Measurements from ENCODE around the gene FOXJ3. TPM values are rescaled to one million over a fixed set of nuclear protein-coding genes. Genes with fewer than 3 reads are reported as not detected.

Gene FOXJ3
- total and polyA plus RNA-seq, 5 donors, result 15.0 to 50.5 (median 42.0) TPM

- H3K27me3 ChIP-seq (ENCODE audit: control insufficient read depth, insufficient read depth), result no peaks in the 10 kb centered on the region
- H3K9me3 ChIP-seq (ENCODE audit: control insufficient read depth, low read length), result no peaks in the 10 kb centered on the region
- H3K27ac ChIP-seq (ENCODE audit: low read length), result peak overlapping the region; percentile 80
- WGBS, result under 1% methylated on average over 58 of the region's 58 CpGs
- peak; percentile 81 to 83 for ATAC-seq
- peaks cover 2% of the 10 kb centered on the region for H3K4me1 ChIP-seq (ENCODE audit: control insufficient read depth, insufficient read depth, low read length)
- peak; percentile 59 to 79 (median 74) for DNase-seq
- H3K4me3 ChIP-seq (ENCODE audit: low read length), result peak overlapping the region; percentile 87
- intact Hi-C loops (cut with DNase I), result loop anchor here in 2 of 4 donors (10.0 kb wide), 1 partner anchor 160 kb away; no protein-coding TSS in a partner anchor
Observed at GRCh38 chr1:42334240-42335049, 590 bp downstream of the FOXJ3 start.

- Histone ChIP-seq H3K9me3 (ENCODE audit: control insufficient read depth, low read length) (no peaks in the 10 kb centered on the region), H3K27ac (ENCODE audit: low read length) (peak overlapping the region; percentile 34), H3K27me3 (ENCODE audit: control insufficient read depth, insufficient read depth) (no peaks in the 10 kb centered on the region), H3K4me3 (ENCODE audit: low read length) (peak overlapping the region; percentile 87), H3K4me1 (ENCODE audit: control insufficient read depth, insufficient read depth, low read length) (peaks cover 2% of the 10 kb centered on the region)
- DNase-seq (no peak), ATAC-seq (no peak)
- intact Hi-C loops (cut with DNase I), result loop anchor here in 2 of 4 donors (10.0 kb wide), 1 partner anchor 159 kb away; no protein-coding TSS in a partner anchor
- 4% methylated on average over 6 of the region's 6 CpGs for WGBS
Observed at GRCh38 chr1:42333662-42334239, 1.3 kb downstream of the FOXJ3 start.

- DNase-seq (no peak), ATAC-seq (no peak)
- Histone ChIP-seq H3K4me1 (ENCODE audit: control insufficient read depth, insufficient read depth, low read length) (peaks cover 2% of the 10 kb centered on the region), H3K27ac (ENCODE audit: low read length) (no peak overlapping the region), H3K4me3 (ENCODE audit: low read length) (no peak overlapping the region), H3K9me3 (ENCODE audit: control insufficient read depth, low read length) (no peaks in the 10 kb centered on the region), H3K27me3 (ENCODE audit: control insufficient read depth, insufficient read depth) (no peaks in the 10 kb centered on the region)
- intact Hi-C loops (cut with DNase I), result loop anchor here in 2 of 4 donors (10.0 kb wide), 1 partner anchor 158 kb away; no protein-coding TSS in a partner anchor
- 44% methylated on average over 6 of the region's 6 CpGs for WGBS
Observed at GRCh38 chr1:42332877-42333276, 2.2 kb downstream of the FOXJ3 start.

GRCh38 chr1:42330215-42330614 lies 4.8 kb downstream of the FOXJ3 start:
- DNase-seq (no peak), ATAC-seq (no peak)
- 97% methylated on average over 10 of the region's 10 CpGs for WGBS
- intact Hi-C loops (cut with DNase I), result loop anchor here in 2 of 4 donors (10.0 kb wide), 1 partner anchor 155 kb away; no protein-coding TSS in a partner anchor
- H3K4me3 ChIP-seq (ENCODE audit: low read length), result no peak overlapping the region
- H3K27me3 ChIP-seq (ENCODE audit: control insufficient read depth, insufficient read depth), result no peaks in the 10 kb centered on the region
- no peaks in the 10 kb centered on the region for H3K9me3 ChIP-seq (ENCODE audit: control insufficient read depth, low read length)
- H3K27ac ChIP-seq (ENCODE audit: low read length), result no peak overlapping the region
- H3K4me1 ChIP-seq (ENCODE audit: control insufficient read depth, insufficient read depth, low read length), result peaks cover 4% of the 10 kb centered on the region

DNA sequence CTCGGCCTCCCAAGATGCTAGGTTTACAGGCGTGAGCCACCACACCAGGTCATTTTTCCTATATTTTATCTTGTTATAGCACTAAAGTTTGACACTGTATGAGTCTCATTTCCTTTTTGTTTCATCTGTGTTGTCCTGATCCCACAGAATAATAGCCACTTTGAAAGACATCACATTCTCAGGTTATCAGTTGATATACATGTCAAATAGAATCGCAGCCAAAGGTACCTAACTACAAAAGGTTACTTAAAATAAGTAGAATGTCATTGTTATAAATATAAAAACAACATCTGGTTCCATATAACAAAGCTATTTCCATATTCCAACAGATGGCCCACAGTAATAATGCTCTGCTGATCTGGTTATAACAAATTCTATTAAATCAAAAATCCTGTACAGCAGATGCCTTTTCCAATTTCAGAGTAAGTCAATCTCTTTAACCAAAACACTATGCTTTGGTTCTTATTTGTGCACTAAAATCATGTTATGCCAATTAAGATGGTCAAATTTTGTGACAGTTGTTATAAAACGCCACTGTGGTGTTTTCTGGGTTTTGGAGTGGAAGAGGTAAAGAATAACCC lies 6.0 kb downstream of the FOXJ3 start:
- 89% methylated on average over 4 of the region's 4 CpGs for WGBS
- intact Hi-C loops (cut with DNase I), result no loop called here
- Histone ChIP-seq H3K27me3 (ENCODE audit: control insufficient read depth, insufficient read depth) (no peaks in the 10 kb centered on the region), H3K27ac (ENCODE audit: low read length) (no peak overlapping the region), H3K4me1 (ENCODE audit: control insufficient read depth, insufficient read depth, low read length) (peaks cover 4% of the 10 kb centered on the region), H3K9me3 (ENCODE audit: control insufficient read depth, low read length) (no peaks in the 10 kb centered on the region), H3K4me3 (ENCODE audit: low read length) (no peak overlapping the region)
- DNase-seq (no peak), ATAC-seq (no peak)

DNA sequence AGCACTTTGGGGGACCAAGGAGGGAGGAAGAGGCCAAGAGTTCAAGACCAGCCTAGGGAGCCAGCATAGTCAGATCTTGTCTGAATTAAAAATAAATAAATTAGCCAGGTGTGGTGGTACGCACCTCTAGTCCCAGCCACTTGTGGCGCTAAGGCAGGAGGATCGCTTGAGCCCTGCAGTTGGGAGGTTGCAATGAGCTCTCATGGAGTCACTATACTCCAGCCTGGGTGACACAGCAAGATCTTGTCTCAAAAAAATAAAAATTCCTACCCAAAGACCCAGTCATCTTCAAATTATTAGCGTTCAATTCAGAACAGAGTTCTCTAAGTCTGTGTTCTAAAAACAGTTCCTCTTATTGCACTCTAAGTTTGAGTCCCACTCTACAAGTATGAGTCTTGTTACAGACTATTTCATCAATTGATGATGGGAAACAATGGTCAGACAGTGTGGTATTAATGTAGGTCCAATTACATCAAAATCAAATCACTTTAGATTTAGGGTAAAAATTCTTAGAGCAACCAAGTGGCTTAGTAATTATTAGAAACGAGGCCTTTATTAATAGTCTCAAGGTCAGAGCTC lies 6.9 kb downstream of the FOXJ3 start:
- ATAC-seq, result no peak
- no peak for DNase-seq
- H3K9me3 ChIP-seq (ENCODE audit: control insufficient read depth, low read length), result no peaks in the 10 kb centered on the region
- 91% methylated on average over 5 of the region's 5 CpGs for WGBS
- no peaks in the 10 kb centered on the region for H3K27me3 ChIP-seq (ENCODE audit: control insufficient read depth, insufficient read depth)
- H3K4me1 ChIP-seq (ENCODE audit: control insufficient read depth, insufficient read depth, low read length), result peaks cover 4% of the 10 kb centered on the region
- H3K4me3 ChIP-seq (ENCODE audit: low read length), result no peak overlapping the region
- no peak overlapping the region for H3K27ac ChIP-seq (ENCODE audit: low read length)
- intact Hi-C loops (cut with DNase I), result no loop called here

- intact Hi-C loops (cut with DNase I), result no loop called here
- ATAC-seq, result no peak
- no peak for DNase-seq
- WGBS, result 76% methylated on average over 2 of the region's 2 CpGs
- peaks cover 4% of the 10 kb centered on the region for H3K4me1 ChIP-seq (ENCODE audit: control insufficient read depth, insufficient read depth, low read length)
- H3K27me3 ChIP-seq (ENCODE audit: control insufficient read depth, insufficient read depth), result no peaks in the 10 kb centered on the region
- H3K27ac ChIP-seq (ENCODE audit: low read length), result no peak overlapping the region
- no peak overlapping the region for H3K4me3 ChIP-seq (ENCODE audit: low read length)
- H3K9me3 ChIP-seq (ENCODE audit: control insufficient read depth, low read length), result no peaks in the 10 kb centered on the region
Observed at GRCh38 chr1:42325014-42325402, 10.0 kb downstream of the FOXJ3 start.

- no peaks in the 10 kb centered on the region for H3K9me3 ChIP-seq (ENCODE audit: control insufficient read depth, low read length)
- no peak for DNase-seq
- H3K27me3 ChIP-seq (ENCODE audit: control insufficient read depth, insufficient read depth), result no peaks in the 10 kb centered on the region
- no peak for ATAC-seq
- peaks cover 4% of the 10 kb centered on the region for H3K4me1 ChIP-seq (ENCODE audit: control insufficient read depth, insufficient read depth, low read length)
- no peak overlapping the region for H3K4me3 ChIP-seq (ENCODE audit: low read length)
- 78% methylated on average over 6 of the region's 6 CpGs for WGBS
- no peak overlapping the region for H3K27ac ChIP-seq (ENCODE audit: low read length)
- intact Hi-C loops (cut with DNase I), result no loop called here
Observed at GRCh38 chr1:42324398-42325013, 10.5 kb downstream of the FOXJ3 start.

DNA sequence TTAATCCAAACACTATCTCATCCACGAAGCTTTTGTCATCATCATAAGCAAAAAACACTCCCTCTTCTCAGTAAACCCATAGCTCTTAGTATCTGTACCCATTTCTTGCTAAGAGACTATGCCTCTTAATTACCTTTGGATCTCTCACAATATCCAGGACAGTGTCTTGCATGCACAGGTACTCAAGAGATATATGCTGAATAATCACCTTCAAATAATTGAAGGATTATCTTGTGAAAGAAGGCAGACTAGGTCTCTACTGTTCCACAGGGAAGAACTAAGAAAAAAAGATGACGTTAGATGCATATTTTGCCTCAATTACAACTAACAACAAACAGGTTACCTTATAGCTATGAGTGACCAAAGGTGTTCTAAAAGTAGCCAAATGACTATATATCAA lies 11.5 kb downstream of the FOXJ3 start:
- intact Hi-C loops (cut with DNase I), result no loop called here
- Histone ChIP-seq H3K27ac (ENCODE audit: low read length) (no peak overlapping the region), H3K4me3 (ENCODE audit: low read length) (no peak overlapping the region), H3K4me1 (ENCODE audit: control insufficient read depth, insufficient read depth, low read length) (peaks cover 4% of the 10 kb centered on the region), H3K27me3 (ENCODE audit: control insufficient read depth, insufficient read depth) (no peaks in the 10 kb centered on the region), H3K9me3 (ENCODE audit: control insufficient read depth, low read length) (no peaks in the 10 kb centered on the region)
- ATAC-seq (no peak), DNase-seq (no peak)
- WGBS, result 72% methylated on average over 2 of the region's 2 CpGs

- Histone ChIP-seq H3K4me3 (ENCODE audit: low read length) (no peak overlapping the region), H3K9me3 (ENCODE audit: control insufficient read depth, low read length) (no peaks in the 10 kb centered on the region), H3K4me1 (ENCODE audit: control insufficient read depth, insufficient read depth, low read length) (peaks cover 4% of the 10 kb centered on the region), H3K27ac (ENCODE audit: low read length) (no peak overlapping the region), H3K27me3 (ENCODE audit: control insufficient read depth, insufficient read depth) (no peaks in the 10 kb centered on the region)
- DNase-seq (no peak), ATAC-seq (peak in 1 of 2 donors; percentile 31)
- intact Hi-C loops (cut with DNase I), result no loop called here
- 0% methylated on average over 1 of the region's 1 CpG for WGBS
Observed at GRCh38 chr1:42322577-42322976, 12.5 kb downstream of the FOXJ3 start.
